SK-N-SH treated with all-trans-retinoic acid at 6 μM for 48 hours (cell line): Measurements from ENCODE around the gene DNAL1.

Experiments used
- ATAC-seq: fragments of 200-7000 bp; cut with Tn5 transposase; 3 replicates; pipeline ENCODE4 v1.9.1; 2020; ENCODE audit warnings: mild to moderate bottlenecking, moderate library complexity
- BACH2 ChIP-seq: fragments of 250-450 bp; sonication (Bioruptor Pico); IDR thresholded peaks from 2 replicates; pipeline ENCODE4 v1.9.0; 2021; ENCODE audit warnings: mild to moderate bottlenecking, borderline replicate concordance
- CREB5 ChIP-seq: fragments of 250-450 bp; sonication (Bioruptor Pico); IDR thresholded peaks from 2 replicates; pipeline ENCODE4 v1.5.1; 2020; ENCODE audit warnings: low read depth, mild to moderate bottlenecking, moderate library complexity
- CSDC2 ChIP-seq: fragments of 250-450 bp; sonication (Bioruptor Pico); IDR thresholded peaks from 2 replicates; pipeline ENCODE4 v1.5.0; 2020; ENCODE audit warnings: mild to moderate bottlenecking, moderate library complexity
- CSRNP3 ChIP-seq: fragments of 250-450 bp; sonication (Bioruptor Pico); IDR thresholded peaks from 2 replicates; pipeline ENCODE4 v1.5.1; 2021; ENCODE audit warnings: mild to moderate bottlenecking, moderate library complexity
- ESRRG ChIP-seq: fragments of 250-450 bp; sonication (Bioruptor Pico); IDR thresholded peaks from 2 replicates; pipeline ENCODE4 v1.6.1; 2021; ENCODE audit warnings: mild to moderate bottlenecking
- GLIS3 ChIP-seq: fragments of 250-450 bp; sonication (Bioruptor Pico); IDR thresholded peaks from 2 replicates; pipeline ENCODE4 v1.5.0; 2020; ENCODE audit warnings: mild to moderate bottlenecking, moderate library complexity
- ISL1 ChIP-seq: fragments of 250-450 bp; sonication (Bioruptor Pico); IDR thresholded peaks from 2 replicates; pipeline ENCODE4 v2.1.2; 2022; ENCODE audit warnings: mild to moderate bottlenecking, moderate library complexity
- OSR1 ChIP-seq: fragments of 250-450 bp; sonication (Bioruptor Pico); IDR thresholded peaks from 2 replicates; pipeline ENCODE4 v1.8.0; 2022; ENCODE audit warnings: moderate library complexity, mild to moderate bottlenecking, inconsistent platforms
- PATZ1 ChIP-seq: fragments of 250-450 bp; sonication (Bioruptor Pico); IDR thresholded peaks from 2 replicates; pipeline ENCODE4 v1.8.0; 2020; ENCODE audit warnings: mild to moderate bottlenecking, moderate library complexity, borderline replicate concordance
- POU6F1 ChIP-seq: fragments of 250-450 bp; sonication (Bioruptor Pico); IDR thresholded peaks from 2 replicates; pipeline ENCODE4 v1.8.0; 2021; ENCODE audit warnings: low read depth, mild to moderate bottlenecking, moderate library complexity, borderline replicate concordance
- PPARA ChIP-seq: fragments of 250-450 bp; sonication (Bioruptor Pico); IDR thresholded peaks from 2 replicates; pipeline ENCODE4 v1.5.0; 2020; ENCODE audit warnings: mild to moderate bottlenecking, borderline replicate concordance
- RARB ChIP-seq: fragments of 250-450 bp; sonication (Bioruptor Pico); IDR thresholded peaks from 2 replicates; pipeline ENCODE4 v1.8.0; 2021; ENCODE audit warnings: mild to moderate bottlenecking, moderate library complexity
- SNAI2 ChIP-seq: fragments of 250-450 bp; sonication (Bioruptor Pico); IDR thresholded peaks from 2 replicates; pipeline ENCODE4 v1.5.0; 2020; ENCODE audit warnings: mild to moderate bottlenecking, moderate library complexity
- TOX ChIP-seq: fragments of 250-450 bp; sonication (Bioruptor Pico); IDR thresholded peaks from 2 replicates; pipeline ENCODE4 v1.8.0; 2021; ENCODE audit warnings: mild to moderate bottlenecking, moderate library complexity, borderline replicate concordance
- TSHZ2 ChIP-seq: fragments of 250-450 bp; sonication (Bioruptor Pico); IDR thresholded peaks from 2 replicates; pipeline ENCODE4 v1.5.0; 2020; ENCODE audit warnings: mild to moderate bottlenecking, moderate library complexity
- ZC3H10 ChIP-seq: fragments of 250-450 bp; sonication (Bioruptor Pico); IDR thresholded peaks from 2 replicates; pipeline ENCODE4 v1.5.1; 2021; ENCODE audit warnings: mild to moderate bottlenecking, moderate library complexity
- ZFP3 ChIP-seq: fragments of 250-450 bp; sonication (Bioruptor Pico); IDR thresholded peaks from 2 replicates; pipeline ENCODE4 v1.5.0; 2020; ENCODE audit warnings: mild to moderate bottlenecking, moderate library complexity
- ZFP30 ChIP-seq: fragments of 450-650 bp; formaldehyde crosslinking; IDR thresholded peaks from 2 replicates; pipeline ENCODE4 v1.5.0; 2022; ENCODE audit warnings: mild to moderate bottlenecking, moderate library complexity
- ZNF565 ChIP-seq: fragments of 450-650 bp; formaldehyde crosslinking; conservative IDR thresholded peaks from 2 replicates; pipeline ENCODE4 v1.5.0; 2020; ENCODE audit warnings: low read depth, mild to moderate bottlenecking, moderate library complexity
- ZNF70 ChIP-seq: fragments of 450-650 bp; formaldehyde crosslinking; IDR thresholded peaks from 2 replicates; pipeline ENCODE4 v1.5.0; 2020; ENCODE audit warnings: mild to moderate bottlenecking, moderate library complexity
- ZNF8 ChIP-seq: fragments of 450-650 bp; formaldehyde crosslinking; IDR thresholded peaks from 2 replicates; pipeline ENCODE4 v1.5.0; 2020; ENCODE audit warnings: mild to moderate bottlenecking, moderate library complexity

Gene DNAL1

GRCh38 chr14:73719361-73719760 is 74.6 kb downstream of the DNAL1 start:
- ATAC-seq, result no peak
- TF ChIP-seq TSHZ2 (no peak), GLIS3 (CRISPR knock-in tag) (no peak), ZFP3 (CRISPR knock-in tag) (no peak), ESRRG (CRISPR knock-in tag) (no peak), ZNF70 (CRISPR knock-in tag) (no peak), CSRNP3 (CRISPR knock-in tag) (no peak), OSR1 (no peak), RARB (CRISPR knock-in tag) (no peak), PATZ1 (CRISPR knock-in tag) (no peak)
- TF ChIP-seq, all 23 proteins: peak for 0

GRCh38 chr14:73719791-73720190 is 75.0 kb downstream of the DNAL1 start:
- TF ChIP-seq ESRRG (CRISPR knock-in tag) (no peak), PATZ1 (CRISPR knock-in tag) (no peak), PPARA (CRISPR knock-in tag) (no peak), ZFP30 (CRISPR knock-in tag) (no peak), RARB (CRISPR knock-in tag) (no peak), ISL1 (CRISPR knock-in tag) (no peak), SNAI2 (CRISPR knock-in tag) (no peak), ZC3H10 (CRISPR knock-in tag) (no peak), POU6F1 (CRISPR knock-in tag) (no peak), OSR1 (no peak), CSDC2 (CRISPR knock-in tag) (no peak), CSRNP3 (CRISPR knock-in tag) (no peak), TSHZ2 (no peak), ZNF565 (CRISPR knock-in tag) (no peak), CREB5 (CRISPR knock-in tag) (no peak), TOX (CRISPR knock-in tag) (no peak), BACH2 (no peak), ZNF8 (CRISPR knock-in tag) (no peak)
- ATAC-seq, result no peak
